ENCODE results near the gene MRPL19. TPM values are rescaled to one million over a fixed set of nuclear protein-coding genes. Genes with fewer than 3 reads are reported as not detected.

MRPL19 gene
- total and polyA plus RNA-seq, 2 of the 13 experiments (the other 11 are each of a cell fraction or from before 2014, with no cell fraction given): 43.2 to 163 TPM

DNA sequence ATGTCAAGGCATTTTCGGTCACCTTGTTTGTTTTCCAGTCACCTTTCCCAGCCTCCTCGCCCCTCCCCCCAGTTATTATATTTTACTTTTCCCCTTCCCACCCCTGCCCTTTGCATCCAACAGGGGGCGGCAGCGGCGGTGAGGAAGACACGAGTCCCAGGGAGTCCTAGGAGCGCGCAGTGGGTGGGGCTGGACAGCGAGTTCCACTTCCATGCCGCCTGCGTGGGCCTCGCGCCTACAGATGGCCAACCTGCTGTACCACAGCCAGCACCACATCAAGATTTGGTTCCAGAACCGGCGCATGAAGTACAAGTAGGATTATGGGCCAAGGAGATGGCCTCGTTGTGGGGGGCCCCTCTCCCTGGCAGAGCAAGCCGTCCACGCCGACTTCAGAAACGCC is 48.6 kb upstream of the MRPL19 start:
- POLR2A ChIA-PET: interaction anchor here (0.9 kb wide), 1 partner anchor 74 kb away, joined by 3 read pairs; no protein-coding TSS in a partner anchor
- Histone ChIP-seq H3K79me2 (ENCODE audit: insufficient read depth, low read length) (no peaks in the 10 kb centered on the region), H2AFZ (ENCODE audit: low read length) (no peak overlapping the region), H3K36me3 (replicated peaks in 1 of 2; ENCODE audit: control insufficient read depth in 1 of 2, insufficient read depth in 2 of 2, low read length in 2 of 2) (no peaks in the 10 kb centered on the region), H3K9ac (ENCODE audit: insufficient read depth, low read depth, low read length) (no peak overlapping the region), H3K27me3 (ENCODE audit: control insufficient read depth in 1 of 2, insufficient read depth in 2 of 2, low read length in 2 of 2) (no peaks in the 10 kb centered on the region; a peak in 1 of 5 replicates), H4K20me1 (ENCODE audit: insufficient read depth, low read length) (no peaks in the 10 kb centered on the region), H3K27ac (ENCODE audit: extremely low read length, insufficient read depth, low read length) (no peak overlapping the region), H3K4me2 (ENCODE audit: low read depth, low read length) (no peak overlapping the region), H3K4me1 (ENCODE audit: insufficient read depth, low read length) (peaks cover 15% of the 10 kb centered on the region), H3K9me3 (ENCODE audit: low read length) (no peaks in the 10 kb centered on the region), H3K4me3 (replicated peaks in 1 of 3; ENCODE audit: insufficient read depth in 1 of 3, low read depth in 2 of 3, low read length in 3 of 3) (no peak overlapping the region)
- no peak for ATAC-seq
- DNase-seq (ENCODE audit: low spot score): no peak
- no TSS peak for BruUV-seq (replicated peaks)
- TF ChIP-seq TP53 (CRISPR knock-in tag; conservative IDR thresholded peaks at IDR 0.05) (no peak), FOXM1 (CRISPR knock-in tag; IDR thresholded peaks at IDR 0.05) (no peak), THAP8 (CRISPR knock-in tag; IDR thresholded peaks at IDR 0.05; ENCODE audit: borderline replicate concordance) (no peak), ZFY (CRISPR knock-in tag; IDR thresholded peaks at IDR 0.05) (no peak)
- TF ChIP-seq, protein P1, sequence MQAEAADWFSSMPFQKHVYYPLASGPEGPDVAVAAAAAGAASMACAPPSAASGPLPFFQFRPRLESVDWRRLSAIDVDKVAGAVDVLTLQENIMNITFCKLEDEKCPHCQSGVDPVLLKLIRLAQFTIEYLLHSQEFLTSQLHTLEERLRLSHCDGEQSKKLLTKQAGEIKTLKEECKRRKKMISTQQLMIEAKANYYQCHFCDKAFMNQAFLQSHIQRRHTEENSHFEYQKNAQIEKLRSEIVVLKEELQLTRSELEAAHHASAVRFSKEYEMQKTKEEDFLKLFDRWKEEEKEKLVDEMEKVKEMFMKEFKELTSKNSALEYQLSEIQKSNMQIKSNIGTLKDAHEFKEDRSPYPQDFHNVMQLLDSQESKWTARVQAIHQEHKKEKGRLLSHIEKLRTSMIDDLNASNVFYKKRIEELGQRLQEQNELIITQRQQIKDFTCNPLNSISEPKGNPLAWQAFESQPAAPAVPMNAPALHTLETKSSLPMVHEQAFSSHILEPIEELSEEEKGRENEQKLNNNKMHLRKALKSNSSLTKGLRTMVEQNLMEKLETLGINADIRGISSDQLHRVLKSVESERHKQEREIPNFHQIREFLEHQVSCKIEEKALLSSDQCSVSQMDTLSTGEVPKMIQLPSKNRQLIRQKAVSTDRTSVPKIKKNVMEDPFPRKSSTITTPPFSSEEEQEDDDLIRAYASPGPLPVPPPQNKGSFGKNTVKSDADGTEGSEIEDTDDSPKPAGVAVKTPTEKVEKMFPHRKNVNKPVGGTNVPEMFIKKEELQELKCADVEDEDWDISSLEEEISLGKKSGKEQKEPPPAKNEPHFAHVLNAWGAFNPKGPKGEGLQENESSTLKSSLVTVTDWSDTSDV (CRISPR knock-in tag; IDR thresholded peaks at IDR 0.05): no peak
- intact Hi-C loops (cut with micrococcal nuclease; ENCODE audit: unreplicated experiment): no loop called here
- 85% methylated on average over 20 of the region's 20 CpGs for WGBS (ENCODE audit: low lambda C conversion rate)
- in situ Hi-C loops (cut with HindIII; ENCODE audit: extremely low pct_ligation_motif_present, low pct_unique_long_range_greater_than_20kb): no loop called here
- FAIRE-seq: no peak
- CTCF ChIA-PET (ENCODE audit: low intra/inter-chr PET ratio, low total read pairs): no interaction called here

Data from HepG2 (cell line).